Skeletal muscle satellite cell (primary cell): Measurements from ENCODE around the gene DEPDC5.
"Not testable (repeated sequence)": the region's sequence is repeated elsewhere in the genome, so short reads cannot be mapped to it uniquely, and the experiment has no call there.

Experiments used
- H3K27me3 ChIP-seq: 2 replicates; pipeline ENCODE4 v1.7.0; 2013; ENCODE audit warnings: low read length; ENCODE audit not compliant: control insufficient read depth, insufficient read depth
- H3K36me3 ChIP-seq: 2 replicates; pipeline ENCODE4 v1.7.0; 2013; ENCODE audit warnings: mild to moderate bottlenecking, control low read depth, low read length; ENCODE audit not compliant: insufficient read depth
- H3K4me1 ChIP-seq: 2 replicates; pipeline ENCODE4 v1.7.0; 2013; ENCODE audit warnings: low read length; ENCODE audit not compliant: control insufficient read depth, insufficient read depth
- H3K4me2 ChIP-seq: 2 replicates; pipeline ENCODE4 v1.7.0; 2013; ENCODE audit warnings: mild to moderate bottlenecking, low read length
- H3K4me3 ChIP-seq: 2 replicates; pipeline ENCODE4 v1.7.0; 2013; ENCODE audit warnings: low read length
- H3K9ac ChIP-seq: 2 replicates; pipeline ENCODE4 v1.7.0; 2013; ENCODE audit warnings: mild to moderate bottlenecking, low read depth, low read length, moderate library complexity
- H3K9me3 ChIP-seq: replicated peaks from 2 replicates; pipeline ENCODE4 v1.7.0; 2013; ENCODE audit warnings: mild to moderate bottlenecking, control low read depth, low read length

DEPDC5 gene

DNA sequence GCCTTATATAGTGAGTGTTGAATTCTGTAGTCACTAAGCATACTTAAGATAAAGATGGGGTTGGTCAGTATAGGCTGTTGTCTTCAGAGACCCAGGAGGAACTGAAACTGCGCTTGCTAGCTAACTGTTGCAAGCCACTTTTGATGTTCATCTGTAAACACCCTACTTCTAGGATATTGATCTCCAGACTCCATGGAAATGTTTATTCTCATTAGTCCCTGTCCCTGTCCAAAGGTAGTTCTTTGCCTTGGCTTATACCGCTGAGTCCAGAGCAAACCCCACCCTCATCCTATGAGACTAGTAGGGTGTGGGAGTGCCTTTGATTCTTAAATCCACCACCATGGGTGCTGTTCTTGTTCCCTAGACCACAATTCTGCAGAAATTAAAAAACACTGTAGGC lies 36.4 kb downstream of the DEPDC5 start:
- Histone ChIP-seq H3K36me3 (peaks cover 15% of the 10 kb centered on the region), H3K4me2 (no peak overlapping the region), H3K4me1 (no peaks in the 10 kb centered on the region), H3K9ac (no peak overlapping the region), H3K27me3 (no peaks in the 10 kb centered on the region), H3K9me3 (no peaks in the 10 kb centered on the region), H3K4me3 (no peak overlapping the region)

DNA sequence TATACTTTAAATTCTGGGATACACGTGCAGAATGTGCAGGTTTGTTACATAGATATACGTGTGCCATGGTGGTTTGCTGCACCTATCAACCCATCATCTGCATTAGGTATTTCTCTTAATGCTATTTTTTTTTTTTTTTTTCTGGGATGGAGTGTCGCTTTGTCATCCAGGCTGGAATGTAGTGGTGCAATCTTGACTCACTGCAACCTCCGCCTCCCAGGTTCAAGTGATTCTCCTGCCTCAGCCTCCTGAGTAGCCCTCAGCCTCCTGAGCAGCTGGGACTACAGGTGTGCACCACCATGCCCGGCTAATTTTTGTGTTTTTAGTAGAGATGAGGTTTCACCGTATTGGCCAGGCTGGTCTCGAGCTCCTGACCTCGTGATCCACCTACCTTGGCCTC lies 45.5 kb downstream of the DEPDC5 start:
- not testable (repeated sequence) for H3K9me3 ChIP-seq, H3K27me3 ChIP-seq, H3K9ac ChIP-seq, H3K4me3 ChIP-seq, H3K4me2 ChIP-seq, H3K4me1 ChIP-seq
- peaks cover 43% of the 10 kb centered on the region for H3K36me3 ChIP-seq

DNA sequence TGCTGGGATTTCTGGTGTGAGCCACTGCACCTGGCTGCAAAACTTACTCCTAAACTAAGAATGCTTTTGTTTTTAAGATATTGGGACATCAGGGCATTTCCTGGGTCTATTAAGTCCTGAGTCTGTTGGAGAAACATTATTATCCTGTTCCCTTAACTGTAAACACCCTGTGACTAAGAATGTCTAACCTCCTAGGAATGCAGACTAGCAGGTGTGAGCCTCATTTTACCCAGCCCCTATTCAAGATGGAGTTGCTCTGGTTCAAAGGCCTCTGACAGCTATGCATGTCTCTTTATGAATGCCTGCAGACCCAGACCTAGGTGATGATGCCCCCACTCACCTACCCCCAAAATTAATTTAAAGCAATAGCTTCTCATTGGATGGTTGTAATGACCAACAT lies 46.2 kb downstream of the DEPDC5 start:
- H3K9me3 ChIP-seq = no peaks in the 10 kb centered on the region
- no peak overlapping the region for H3K4me2 ChIP-seq
- H3K4me1 ChIP-seq = peaks cover 5% of the 10 kb centered on the region
- H3K27me3 ChIP-seq = no peaks in the 10 kb centered on the region
- no peak overlapping the region for H3K9ac ChIP-seq
- H3K36me3 ChIP-seq = peaks cover 49% of the 10 kb centered on the region
- H3K4me3 ChIP-seq = no peak overlapping the region

DNA sequence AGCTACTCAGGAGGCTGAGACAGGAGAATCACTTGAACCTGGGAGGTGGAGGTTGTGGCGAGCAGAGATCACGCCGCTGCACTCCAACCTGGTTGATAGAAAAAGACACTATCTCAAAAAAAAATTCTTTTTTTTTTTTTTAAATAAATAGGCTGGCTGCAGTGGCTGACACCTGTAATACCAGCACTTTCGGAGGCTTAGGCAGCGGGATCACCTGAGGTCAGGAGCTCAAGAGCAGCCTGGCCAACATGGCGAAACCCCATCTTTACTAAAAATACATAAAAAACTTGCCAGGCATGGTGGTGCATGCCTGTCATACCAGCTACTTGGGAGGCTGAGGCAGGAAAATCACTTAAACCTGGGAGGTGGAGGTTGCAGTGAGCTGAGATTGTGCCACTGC lies 47.0 kb downstream of the DEPDC5 start:
- not testable (repeated sequence) for H3K9ac ChIP-seq, H3K4me3 ChIP-seq, H3K9me3 ChIP-seq, H3K27me3 ChIP-seq, H3K4me2 ChIP-seq, H3K4me1 ChIP-seq
- peaks cover 54% of the 10 kb centered on the region for H3K36me3 ChIP-seq

DNA sequence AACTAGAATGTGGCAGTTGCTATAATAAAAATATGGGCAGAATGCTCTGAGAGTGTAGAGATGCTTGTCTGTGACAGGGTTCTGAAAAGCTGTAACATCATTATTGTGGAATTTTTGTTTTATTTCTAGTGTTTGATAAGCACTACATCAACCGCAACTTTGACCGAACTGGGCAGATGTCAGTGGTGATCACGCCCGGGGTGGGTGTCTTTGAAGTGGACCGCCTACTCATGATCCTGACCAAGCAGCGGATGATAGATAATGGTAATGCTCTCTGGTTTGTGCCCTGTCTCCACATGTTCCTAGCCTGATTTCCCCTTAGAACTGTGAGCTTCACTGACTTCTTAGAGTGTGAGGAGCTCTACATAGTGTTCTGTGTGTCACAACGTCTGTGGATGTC lies 48.8 kb downstream of the DEPDC5 start:
- no peaks in the 10 kb centered on the region for H3K27me3 ChIP-seq

DNA sequence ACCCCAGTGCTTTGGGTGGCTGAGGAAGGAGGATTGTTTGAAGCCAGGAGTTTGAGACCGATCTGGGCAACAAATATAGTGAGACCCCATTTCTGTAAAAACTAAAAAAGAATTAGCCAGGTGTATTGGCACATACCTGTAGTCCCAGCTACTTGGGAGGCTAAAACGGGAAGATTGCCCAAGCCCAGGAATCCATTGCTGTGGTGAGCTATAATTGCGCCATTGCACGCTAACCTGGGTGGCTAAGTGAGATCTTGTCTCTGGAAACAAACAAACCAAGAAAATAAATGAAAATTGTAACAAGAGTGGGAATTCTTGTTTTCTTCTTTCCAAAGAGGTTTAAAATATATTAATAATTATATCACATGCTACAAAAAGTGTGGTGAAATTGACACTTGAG lies 52.9 kb downstream of the DEPDC5 start:
- no peak overlapping the region for H3K9ac ChIP-seq
- H3K27me3 ChIP-seq = no peaks in the 10 kb centered on the region
- peaks cover 52% of the 10 kb centered on the region for H3K36me3 ChIP-seq
- H3K9me3 ChIP-seq = no peaks in the 10 kb centered on the region
- H3K4me1 ChIP-seq = no peaks in the 10 kb centered on the region
- no peak overlapping the region for H3K4me3 ChIP-seq
- H3K4me2 ChIP-seq = no peak overlapping the region

More for the DNA sequence above, 48.8 kb downstream of the DEPDC5 start:
- no peak overlapping the region for H3K9ac ChIP-seq
- H3K4me1 ChIP-seq = peaks cover 5% of the 10 kb centered on the region
- no peak overlapping the region for H3K4me3 ChIP-seq
- no peaks in the 10 kb centered on the region for H3K9me3 ChIP-seq
- H3K36me3 ChIP-seq = peaks cover 55% of the 10 kb centered on the region
- no peak overlapping the region for H3K4me2 ChIP-seq

DNA sequence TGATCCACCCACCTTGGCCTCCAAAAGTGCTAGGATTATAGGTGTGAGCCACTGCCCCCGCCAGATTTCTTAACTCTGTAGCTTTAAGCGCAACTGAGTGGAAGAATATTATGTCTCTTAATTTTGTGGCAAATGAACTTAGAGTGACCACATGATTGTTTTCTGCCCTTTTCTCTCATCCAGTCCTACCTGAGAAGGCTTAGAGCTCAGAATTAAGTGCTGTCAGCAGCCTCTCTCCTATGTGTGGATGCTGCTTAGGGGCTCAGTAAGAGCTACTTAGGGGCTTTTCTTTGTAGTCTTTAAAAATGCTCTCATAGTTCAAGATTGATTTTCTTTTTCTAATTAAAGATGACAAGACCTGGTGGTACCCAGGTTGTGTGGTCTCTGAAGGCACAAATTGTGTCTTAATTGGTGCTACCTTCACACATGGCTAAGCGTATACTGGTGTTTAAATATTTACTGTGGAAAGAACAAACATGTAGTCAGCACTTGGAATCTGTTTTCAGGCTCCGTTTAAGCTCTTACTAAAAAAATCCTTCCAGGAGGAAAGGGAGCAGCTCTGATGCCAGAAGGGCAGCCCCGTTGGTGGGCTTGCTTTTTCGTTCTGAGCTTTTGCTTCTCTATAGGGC lies 59.3 kb downstream of the DEPDC5 start:
- Histone ChIP-seq H3K27me3 (no peaks in the 10 kb centered on the region), H3K4me2 (no peak overlapping the region), H3K36me3 (peaks cover 39% of the 10 kb centered on the region), H3K4me1 (peaks cover 1% of the 10 kb centered on the region), H3K9ac (no peak overlapping the region), H3K4me3 (no peak overlapping the region), H3K9me3 (no peaks in the 10 kb centered on the region)

DNA sequence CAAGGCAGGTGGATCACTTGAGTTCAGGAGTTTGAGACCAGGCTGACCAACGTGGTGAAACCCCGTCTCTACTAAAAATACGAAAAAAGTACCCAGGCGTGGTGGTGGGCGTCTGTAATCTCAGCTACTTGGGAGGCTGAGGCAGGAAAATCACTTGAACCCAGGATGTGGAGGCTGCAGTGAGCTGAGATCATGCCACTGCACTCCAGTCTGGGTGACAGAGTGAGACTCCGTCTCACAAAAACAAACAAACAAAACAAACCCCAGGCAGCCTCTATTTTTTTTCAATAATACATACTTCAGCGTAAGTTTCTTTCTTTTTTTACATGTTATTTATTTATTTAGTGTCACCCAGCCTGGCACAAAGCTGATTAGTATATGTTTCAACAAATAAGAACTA lies 60.1 kb downstream of the DEPDC5 start:
- H3K9ac ChIP-seq, H3K4me2 ChIP-seq, H3K4me1 ChIP-seq, H3K9me3 ChIP-seq, H3K4me3 ChIP-seq, H3K27me3 ChIP-seq: not testable (repeated sequence)
- H3K36me3 ChIP-seq = peaks cover 45% of the 10 kb centered on the region

DNA sequence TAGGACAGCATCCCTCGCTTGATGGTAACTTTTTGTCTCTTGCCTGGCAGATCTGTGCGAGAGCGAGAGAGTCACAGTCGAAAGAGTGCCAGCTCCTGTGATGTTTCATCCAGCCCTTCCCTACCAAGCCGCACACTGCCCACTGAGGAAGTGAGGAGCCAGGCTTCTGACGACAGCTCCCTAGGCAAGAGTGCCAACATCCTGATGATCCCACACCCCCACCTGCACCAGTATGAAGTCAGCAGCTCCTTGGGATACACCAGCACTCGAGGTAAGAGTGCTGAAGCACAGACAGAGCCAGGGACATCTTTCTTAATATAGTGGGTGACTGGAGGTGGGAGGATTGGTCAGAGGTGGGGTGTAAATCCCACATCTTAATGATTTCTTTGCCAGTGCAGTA lies 61.1 kb downstream of the DEPDC5 start:
- H3K4me1 ChIP-seq = peaks cover 11% of the 10 kb centered on the region
- H3K36me3 ChIP-seq = peaks cover 51% of the 10 kb centered on the region
- no peaks in the 10 kb centered on the region for H3K27me3 ChIP-seq
- H3K9me3 ChIP-seq = no peaks in the 10 kb centered on the region
- H3K4me3 ChIP-seq = no peak overlapping the region
- H3K9ac ChIP-seq = no peak overlapping the region
- no peak overlapping the region for H3K4me2 ChIP-seq

DNA sequence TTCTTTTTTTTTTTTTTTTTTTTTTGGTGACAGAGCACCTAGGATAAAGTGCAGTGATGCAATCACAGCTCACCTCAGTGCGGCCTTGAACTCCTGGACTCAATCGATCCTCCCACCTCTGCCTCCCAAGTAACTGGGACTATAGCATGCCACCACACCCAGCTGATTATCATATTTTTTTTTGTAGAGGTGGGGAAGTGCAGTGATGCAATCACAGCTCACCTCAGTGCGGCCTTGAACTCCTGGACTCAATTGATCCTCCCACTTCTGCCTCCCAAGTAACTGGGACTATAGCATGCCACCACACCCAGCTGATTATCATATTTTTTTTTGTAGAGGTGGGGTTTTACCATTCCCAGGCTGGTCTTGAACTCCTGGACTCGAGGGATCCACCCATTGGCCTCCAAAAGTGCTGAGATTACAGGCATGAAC lies 61.6 kb downstream of the DEPDC5 start:
- not testable (repeated sequence) for H3K27me3 ChIP-seq, H3K9me3 ChIP-seq, H3K9ac ChIP-seq, H3K4me3 ChIP-seq, H3K4me2 ChIP-seq
- Histone ChIP-seq H3K36me3 (peaks cover 47% of the 10 kb centered on the region), H3K4me1 (peaks cover 11% of the 10 kb centered on the region)

DNA sequence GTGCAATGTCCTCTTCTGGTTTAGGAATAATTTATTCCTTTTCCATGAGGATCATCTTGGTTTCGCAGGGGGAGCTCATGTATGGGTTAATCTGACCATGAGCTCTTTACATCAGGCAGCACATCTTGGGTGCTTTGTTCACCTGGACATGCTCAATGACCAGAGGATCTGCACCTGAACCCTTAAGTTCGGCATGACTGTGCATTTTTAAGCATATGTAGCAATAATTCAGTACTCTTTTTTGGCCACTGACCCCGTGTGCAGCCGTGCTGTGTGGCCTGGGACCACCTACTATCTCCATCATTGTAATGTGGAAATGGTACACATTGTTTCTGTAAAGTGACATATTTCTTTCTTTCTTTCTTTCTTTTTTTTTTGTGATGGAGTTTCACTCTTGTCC lies 62.9 kb downstream of the DEPDC5 start:
- H3K4me2 ChIP-seq = no peak overlapping the region
- no peaks in the 10 kb centered on the region for H3K27me3 ChIP-seq
- no peak overlapping the region for H3K4me3 ChIP-seq
- peaks cover 11% of the 10 kb centered on the region for H3K4me1 ChIP-seq
- peaks cover 53% of the 10 kb centered on the region for H3K36me3 ChIP-seq
- no peak overlapping the region for H3K9ac ChIP-seq
- H3K9me3 ChIP-seq = no peaks in the 10 kb centered on the region

DNA sequence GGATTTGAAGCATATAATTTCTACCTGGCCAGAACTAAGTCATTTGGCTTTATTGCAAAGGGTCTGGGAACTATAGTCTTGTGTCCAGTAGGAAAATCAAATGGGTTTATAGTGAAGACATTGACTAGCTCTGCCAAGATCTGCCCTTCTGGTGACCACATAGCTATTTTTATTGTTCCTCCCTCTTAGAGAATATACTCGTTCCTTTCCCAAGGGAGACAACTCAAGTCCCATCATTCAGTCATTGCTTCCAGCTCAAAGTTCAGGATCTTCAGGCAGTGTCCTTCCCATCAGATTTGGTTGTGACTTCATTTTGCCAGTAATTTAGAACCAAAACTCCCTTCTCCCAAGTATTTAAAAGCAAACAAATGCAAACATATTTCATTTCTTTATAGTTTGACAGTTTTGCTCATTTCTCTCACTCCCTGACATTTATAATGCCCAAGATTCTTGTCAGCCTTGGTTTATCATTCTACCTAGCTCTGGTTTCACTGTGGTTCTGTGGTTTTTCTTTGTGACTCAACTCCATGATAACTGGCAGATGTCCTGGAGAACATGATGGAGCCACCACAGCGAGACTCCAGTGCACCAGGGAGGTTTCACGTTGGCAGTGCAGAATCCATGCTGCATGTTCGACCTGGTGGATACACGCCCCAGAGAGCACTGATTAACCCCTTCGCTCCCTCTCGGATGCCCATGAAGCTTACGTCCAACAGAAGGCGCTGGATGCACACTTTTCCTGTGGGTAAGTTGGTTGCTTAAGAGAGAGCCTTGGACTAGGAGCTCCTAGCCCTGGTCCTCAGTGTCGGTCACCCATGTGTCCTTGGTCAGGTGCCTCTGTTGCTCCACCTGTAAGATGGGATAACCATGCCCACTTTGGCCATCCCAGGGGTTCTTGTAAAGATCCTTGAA lies 64.9 kb downstream of the DEPDC5 start:
- no peak overlapping the region for H3K9ac ChIP-seq
- peaks cover 11% of the 10 kb centered on the region for H3K4me1 ChIP-seq
- H3K36me3 ChIP-seq = peaks cover 60% of the 10 kb centered on the region
- no peak overlapping the region for H3K4me2 ChIP-seq
- no peaks in the 10 kb centered on the region for H3K9me3 ChIP-seq
- no peak overlapping the region for H3K4me3 ChIP-seq
- no peaks in the 10 kb centered on the region for H3K27me3 ChIP-seq
